Hematopoietic multipotent progenitor cell treated with erythropoietin and hydrocortisone succinate and interleukin-3 and kit ligand, for 15 days (in vitro differentiated cells): Measurements from ENCODE around the gene CSNK2B.

ENCODE experiments used
- DNase-seq: peaks from one replicate; pipeline ENCODE4 v3.0.0-alpha.2; 2015; ENCODE audit warnings: low spot score

CSNK2B gene

GRCh38 chr6:31665501-31666336 is at the start of gene CSNK2B:
Gene CSNK2B (plus strand): TSS chr6:31666080. CDS start chr6:31666832, 752 bp downstream.
- DNase-seq, result peak; percentile 98

- no peak for DNase-seq
Observed at GRCh38 chr6:31617010-31617409, 48.9 kb upstream of the CSNK2B start.

GRCh38 chr6:31619805-31620585 is 45.9 kb upstream of the CSNK2B start:
- peak; percentile 99 for DNase-seq

- DNase-seq, result peak; percentile 70
Observed at GRCh38 chr6:31620586-31621319, 45.1 kb upstream of the CSNK2B start, which contains the start of gene PRRC2A. Gene PRRC2A (plus strand): TSS chr6:31620715. CDS start chr6:31622790, 2,075 bp downstream.

GRCh38 chr6:31621320-31621939 is 44.5 kb upstream of the CSNK2B start:
- peak; percentile 20 for DNase-seq

GRCh38 chr6:31621991-31622390 is 43.9 kb upstream of the CSNK2B start:
- DNase-seq, result no peak

- no peak for DNase-seq
Observed at GRCh38 chr6:31622684-31623091, 43.2 kb upstream of the CSNK2B start.

- no peak for DNase-seq
Observed at GRCh38 chr6:31624070-31624469, 41.8 kb upstream of the CSNK2B start.

- no peak for DNase-seq
Observed at GRCh38 chr6:31626952-31627351, 38.9 kb upstream of the CSNK2B start.

GRCh38 chr6:31627690-31628287 is 38.1 kb upstream of the CSNK2B start:
- DNase-seq, result no peak

- DNase-seq, result no peak
Observed at GRCh38 chr6:31629014-31629413, 36.9 kb upstream of the CSNK2B start.

- DNase-seq, result no peak
Observed at GRCh38 chr6:31630177-31630934, 35.5 kb upstream of the CSNK2B start.

GRCh38 chr6:31631209-31631608 is 34.7 kb upstream of the CSNK2B start:
- DNase-seq, result no peak

- no peak for DNase-seq
Observed at GRCh38 chr6:31631681-31632278, 34.1 kb upstream of the CSNK2B start.

- no peak for DNase-seq
Observed at GRCh38 chr6:31632279-31632946, 33.5 kb upstream of the CSNK2B start.

- DNase-seq, result no peak
Observed at GRCh38 chr6:31633447-31633846, 32.4 kb upstream of the CSNK2B start.

GRCh38 chr6:31634131-31634530 is 31.7 kb upstream of the CSNK2B start:
- DNase-seq, result no peak

GRCh38 chr6:31634969-31635575 is 30.8 kb upstream of the CSNK2B start:
- no peak for DNase-seq
